GM10266 (cell line): ENCODE data around the gene AP1S3.

Source experiments
- DNase-seq: peaks from one replicate; pipeline ENCODE4 v3.0.0; 2012; ENCODE audit errors: extremely low spot score
- TF ChIP-seq, protein P1 (sequence below): IDR thresholded peaks from 2 replicates; pipeline ENCODE4 v1.5.1; 2012; ENCODE audit warnings: mild to moderate bottlenecking, low read depth; ENCODE audit not compliant: control insufficient read depth, insufficient read depth; ENCODE audit errors: missing control alignments

The AP1S3 gene

GRCh38 chr2:223723954-223724411, 113.4 kb downstream of the AP1S3 start:
- no peak for DNase-seq
- TF ChIP-seq, protein P1, sequence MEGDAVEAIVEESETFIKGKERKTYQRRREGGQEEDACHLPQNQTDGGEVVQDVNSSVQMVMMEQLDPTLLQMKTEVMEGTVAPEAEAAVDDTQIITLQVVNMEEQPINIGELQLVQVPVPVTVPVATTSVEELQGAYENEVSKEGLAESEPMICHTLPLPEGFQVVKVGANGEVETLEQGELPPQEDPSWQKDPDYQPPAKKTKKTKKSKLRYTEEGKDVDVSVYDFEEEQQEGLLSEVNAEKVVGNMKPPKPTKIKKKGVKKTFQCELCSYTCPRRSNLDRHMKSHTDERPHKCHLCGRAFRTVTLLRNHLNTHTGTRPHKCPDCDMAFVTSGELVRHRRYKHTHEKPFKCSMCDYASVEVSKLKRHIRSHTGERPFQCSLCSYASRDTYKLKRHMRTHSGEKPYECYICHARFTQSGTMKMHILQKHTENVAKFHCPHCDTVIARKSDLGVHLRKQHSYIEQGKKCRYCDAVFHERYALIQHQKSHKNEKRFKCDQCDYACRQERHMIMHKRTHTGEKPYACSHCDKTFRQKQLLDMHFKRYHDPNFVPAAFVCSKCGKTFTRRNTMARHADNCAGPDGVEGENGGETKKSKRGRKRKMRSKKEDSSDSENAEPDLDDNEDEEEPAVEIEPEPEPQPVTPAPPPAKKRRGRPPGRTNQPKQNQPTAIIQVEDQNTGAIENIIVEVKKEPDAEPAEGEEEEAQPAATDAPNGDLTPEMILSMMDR = no peak

GRCh38 chr2:223722226-223722625, 115.2 kb downstream of the AP1S3 start:
- TF ChIP-seq, protein P1 = no peak
- DNase-seq = no peak

DNA sequence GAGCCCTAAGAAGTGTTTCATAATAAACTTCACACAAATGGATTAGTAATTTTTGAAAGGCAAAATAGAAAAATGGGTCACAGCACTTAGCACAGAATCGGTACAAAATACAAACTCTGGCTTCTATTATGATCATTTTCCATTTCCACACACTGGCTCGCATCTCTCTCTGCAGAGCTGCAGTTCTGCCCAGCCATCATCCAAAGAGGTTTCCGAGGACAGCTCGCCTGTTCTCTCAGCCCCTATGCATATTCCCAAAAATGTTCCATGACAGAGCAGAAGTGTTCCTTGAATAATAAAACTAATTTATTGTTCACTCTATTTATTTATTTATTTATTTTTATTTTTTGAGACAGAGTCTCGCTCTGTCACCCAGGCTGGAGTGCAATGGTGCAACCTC, 115.6 kb downstream of the AP1S3 start:
- TF ChIP-seq, protein P1 = no peak
- no peak for DNase-seq

- DNase-seq = no peak
- TF ChIP-seq, protein P1 = no peak
These were observed 117.0 kb downstream of the AP1S3 start for GRCh38 chr2:223720367-223720766.

GRCh38 chr2:223712642-223713041, 124.7 kb downstream of the AP1S3 start:
- DNase-seq = no peak
- TF ChIP-seq, protein P1 = no peak

- no peak for DNase-seq
- TF ChIP-seq, protein P1 = no peak
These were observed 125.6 kb downstream of the AP1S3 start for GRCh38 chr2:223711596-223712326.
